HG02884 (cell line): ENCODE results near the gene HIF3A.

ENCODE experiments used
- ATAC-seq: cut with Tn5 transposase; IDR thresholded peaks from one replicate; pipeline ENCODE4 v1.9.1; 2021; ENCODE audit warnings: mild to moderate bottlenecking, moderate library complexity; ENCODE audit not compliant: unreplicated experiment

HIF3A gene

GRCh38 chr19:46324277-46324676 is 27.4 kb downstream of the HIF3A start:
- no peak for ATAC-seq

GRCh38 chr19:46326608-46327007 is 29.8 kb downstream of the HIF3A start:
- ATAC-seq = no peak

- ATAC-seq = no peak
Observed at GRCh38 chr19:46328079-46328478, 31.2 kb downstream of the HIF3A start.

GRCh38 chr19:46330319-46330918 is 33.6 kb downstream of the HIF3A start:
- no peak for ATAC-seq

DNA sequence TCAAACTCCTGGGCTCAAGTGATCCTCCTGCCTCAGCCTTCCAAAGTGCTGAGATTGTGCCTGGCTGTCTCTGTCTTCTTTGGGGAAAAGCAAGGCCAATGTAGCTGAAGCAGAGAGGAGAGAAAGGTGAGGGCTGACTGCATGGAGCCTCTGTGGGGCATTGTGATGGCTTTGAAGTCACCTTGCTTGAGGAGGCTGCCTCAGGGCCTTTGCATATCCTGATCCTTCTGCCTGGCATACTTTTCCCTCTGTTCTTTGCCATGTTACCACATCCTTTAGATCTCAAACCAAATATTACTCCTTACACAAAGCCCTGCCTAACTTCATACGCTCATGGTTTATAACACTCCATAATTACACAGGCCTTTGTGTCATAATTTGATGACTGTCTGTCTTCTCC is 40.6 kb downstream of the HIF3A start:
- ATAC-seq = no peak

DNA sequence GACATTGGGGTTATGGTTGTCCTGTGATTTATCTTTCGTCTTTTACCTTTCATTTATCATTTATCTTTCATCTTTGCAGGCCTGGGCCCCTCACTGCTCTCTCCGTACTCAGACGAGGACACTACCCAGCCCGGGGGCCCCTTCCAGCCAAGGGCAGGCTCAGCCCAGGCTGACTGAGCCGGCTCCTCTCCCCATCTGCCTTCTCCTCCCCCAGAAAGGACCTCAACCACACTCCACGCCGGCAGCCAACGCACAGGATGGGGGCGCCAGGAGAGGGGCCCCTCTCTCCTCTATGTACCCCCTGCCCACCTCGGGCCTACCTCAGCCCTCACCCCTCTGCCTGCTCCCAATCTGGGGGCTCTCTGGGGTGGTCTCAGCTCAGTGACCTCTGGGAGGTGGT is 42.6 kb downstream of the HIF3A start:
- ATAC-seq = no peak

GRCh38 chr19:46340051-46340659 is 43.3 kb downstream of the HIF3A start:
- no peak for ATAC-seq

DNA sequence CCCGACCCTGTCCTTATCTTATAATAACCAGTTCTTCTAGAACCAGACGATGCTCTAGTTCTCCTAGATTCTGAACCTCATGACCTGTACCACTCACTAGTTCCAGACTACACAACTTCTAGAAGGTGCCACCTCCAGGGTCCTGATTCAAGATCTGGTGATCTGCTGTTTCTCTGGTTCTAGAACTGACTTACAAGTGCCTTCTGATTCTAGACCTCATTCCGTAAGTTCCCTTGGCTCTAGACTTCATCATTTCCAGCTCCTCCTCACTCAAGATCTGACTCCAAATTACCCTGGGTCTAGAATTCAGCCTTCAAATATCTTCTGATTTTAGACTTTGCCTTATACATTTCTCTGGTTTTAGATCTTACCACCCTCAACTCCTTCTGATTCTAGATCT is 45.1 kb downstream of the HIF3A start:
- ATAC-seq = no peak

GRCh38 chr19:46344363-46344762 is 47.5 kb downstream of the HIF3A start:
- ATAC-seq = no peak

DNA sequence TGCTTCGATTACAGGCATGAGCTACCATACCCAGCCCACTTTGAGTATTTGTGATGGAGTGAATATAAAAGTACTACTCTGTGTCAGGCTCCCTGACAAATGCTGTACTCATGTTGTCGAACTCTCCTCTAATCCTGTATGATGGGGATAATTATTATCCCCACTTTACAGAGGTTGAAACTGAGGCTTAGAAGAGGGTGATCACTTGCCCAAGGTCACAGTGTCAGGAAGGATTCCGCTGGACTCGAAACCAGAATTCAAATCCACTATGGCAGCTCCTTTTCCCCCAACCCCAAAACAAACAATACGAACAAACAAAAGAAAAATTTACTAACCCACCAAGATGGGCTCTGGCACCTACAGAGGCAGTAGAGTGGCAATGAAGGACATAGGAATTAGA is 48.3 kb downstream of the HIF3A start:
- ATAC-seq = no peak

GRCh38 chr19:46346821-46347571 is 50.2 kb downstream of the HIF3A start, which contains the start of gene PPP5C:
Gene PPP5C (plus strand): TSS chr19:46347087. CDS start chr19:46347097, 10 bp downstream.
- peak; percentile 44 for ATAC-seq

- ATAC-seq = no peak
Observed at GRCh38 chr19:46347572-46347883, 50.7 kb downstream of the HIF3A start.

GRCh38 chr19:46347985-46348384 is 51.1 kb downstream of the HIF3A start:
- no peak for ATAC-seq

GRCh38 chr19:46349311-46349993 is 52.6 kb downstream of the HIF3A start:
- ATAC-seq = no peak

GRCh38 chr19:46350029-46350757 is 53.4 kb downstream of the HIF3A start:
- no peak for ATAC-seq

DNA sequence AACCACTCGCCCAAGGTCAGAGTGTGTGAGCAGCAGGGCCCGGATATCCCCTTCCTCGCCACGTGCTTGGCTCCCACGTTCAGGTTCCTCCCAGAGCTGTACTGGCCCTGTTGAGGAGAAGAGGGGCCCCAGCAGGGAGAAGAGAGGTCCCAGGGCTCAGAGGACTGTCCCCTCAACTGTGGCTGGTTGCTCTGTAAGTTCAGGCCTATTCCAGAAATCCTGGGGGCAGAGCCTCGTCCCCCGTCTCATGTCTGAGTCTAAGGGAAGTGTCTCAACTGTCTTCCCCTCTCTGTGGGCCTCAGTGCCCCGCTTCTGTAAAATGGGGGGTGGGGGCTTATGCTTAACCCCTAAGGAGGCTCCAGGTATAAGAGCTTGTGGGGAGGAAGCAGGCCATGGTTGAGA is 53.9 kb downstream of the HIF3A start:
- no peak for ATAC-seq

- no peak for ATAC-seq
Observed at GRCh38 chr19:46351241-46352041, 54.6 kb downstream of the HIF3A start.

- no peak for ATAC-seq
Observed at GRCh38 chr19:46353730-46354528, 57.1 kb downstream of the HIF3A start.
